H9 (cell line): ENCODE measurements around the gene CHCT1. TPM values are rescaled to one million over a fixed set of nuclear protein-coding genes. Genes with fewer than 3 reads are reported as not detected.

Experiments
- DNase-seq: peaks from one replicate; pipeline ENCODE4 v3.0.0-alpha.2; 2017
- H2AFZ ChIP-seq: one replicate; pipeline ENCODE4 v1.6.1; 2013; ENCODE audit warnings: mild to moderate bottlenecking, low read length, control low read depth, moderate library complexity
- H2AK5ac ChIP-seq: 2 replicates; pipeline ENCODE4 v1.6.1; 2013; ENCODE audit warnings: low read length, control low read depth, mixed read lengths; ENCODE audit not compliant: insufficient read length
- H2BK120ac ChIP-seq: one replicate; pipeline ENCODE4 v1.6.1; 2013; ENCODE audit warnings: low read depth, mild to moderate bottlenecking, low read length, control low read depth, inconsistent platforms; ENCODE audit not compliant: poor library complexity, severe bottlenecking
- H2BK12ac ChIP-seq: 2 replicates; pipeline ENCODE4 v1.6.1; 2013; ENCODE audit warnings: low read length, control low read depth, mixed read lengths, low read depth; ENCODE audit not compliant: insufficient read length
- H2BK15ac ChIP-seq: 2 replicates; pipeline ENCODE4 v1.6.1; 2013; ENCODE audit warnings: low read depth, low read length, control low read depth
- H2BK20ac ChIP-seq: one replicate; pipeline ENCODE4 v1.6.1; 2013; ENCODE audit warnings: low read depth, mild to moderate bottlenecking, low read length, control low read depth, inconsistent platforms; ENCODE audit not compliant: poor library complexity, severe bottlenecking
- H2BK5ac ChIP-seq: 2 replicates; pipeline ENCODE4 v1.6.1; 2013; ENCODE audit warnings: low read length, control low read depth, mixed read lengths; ENCODE audit not compliant: insufficient read length
- H3K14ac ChIP-seq: 2 replicates; pipeline ENCODE4 v1.6.1; 2013; ENCODE audit warnings: low read length, control low read depth; ENCODE audit not compliant: insufficient read depth
- H3K18ac ChIP-seq: 2 replicates; pipeline ENCODE4 v1.6.1; 2013; ENCODE audit warnings: low read depth, mild to moderate bottlenecking, mixed read lengths, low read length, control low read depth; ENCODE audit not compliant: insufficient read length
- H3K23ac ChIP-seq: 2 replicates; pipeline ENCODE4 v1.6.1; 2013; ENCODE audit warnings: low read length, control low read depth, mixed read lengths, low read depth; ENCODE audit not compliant: insufficient read length
- H3K23me2 ChIP-seq: 2 replicates; pipeline ENCODE4 v1.6.1; 2013; ENCODE audit warnings: low read depth, mild to moderate bottlenecking, mixed read lengths, low read length, control low read depth; ENCODE audit not compliant: insufficient read length, poor library complexity, severe bottlenecking
- H3K27ac ChIP-seq: 2 replicates; pipeline ENCODE4 v1.5.1; 2013; ENCODE audit warnings: low read length, control low read depth, mixed read lengths, low read depth; ENCODE audit not compliant: insufficient read length
- H3K27me3 ChIP-seq: 2 replicates; pipeline ENCODE4 v1.6.1; 2013; ENCODE audit warnings: low read length, control low read depth, inconsistent platforms; ENCODE audit not compliant: insufficient read depth
- H3K4ac ChIP-seq: 2 replicates; pipeline ENCODE4 v1.6.1; 2013; ENCODE audit warnings: low read depth, mild to moderate bottlenecking, control low read depth, inconsistent platforms, low read length, moderate library complexity
- H3K4me1 ChIP-seq: 2 replicates; pipeline ENCODE4 v1.6.1; 2013; ENCODE audit warnings: low read length, control low read depth, inconsistent platforms; ENCODE audit not compliant: insufficient read depth
- H3K4me2 ChIP-seq: 2 replicates; pipeline ENCODE4 v1.6.1; 2013; ENCODE audit warnings: low read length, control low read depth, mixed read lengths; ENCODE audit not compliant: insufficient read length, insufficient read depth
- H3K56ac ChIP-seq: 2 replicates; pipeline ENCODE4 v1.6.1; 2013; ENCODE audit warnings: low read depth, mild to moderate bottlenecking, mixed read lengths, low read length, control low read depth; ENCODE audit not compliant: insufficient read length
- H3K79me1 ChIP-seq: 2 replicates; pipeline ENCODE4 v1.6.1; 2013; ENCODE audit warnings: low read depth, mild to moderate bottlenecking, moderate library complexity, low read length, control low read depth, inconsistent platforms; ENCODE audit not compliant: insufficient read depth, poor library complexity, severe bottlenecking
- H3K79me2 ChIP-seq: 2 replicates; pipeline ENCODE4 v1.6.1; 2013; ENCODE audit warnings: low read length, control low read depth, inconsistent platforms; ENCODE audit not compliant: insufficient read depth
- H3K9ac ChIP-seq: 2 replicates; pipeline ENCODE4 v1.6.1; 2013; ENCODE audit warnings: low read length, control low read depth, mixed read lengths; ENCODE audit not compliant: insufficient read length; ENCODE audit errors: extremely low read depth
- H3K9me3 ChIP-seq: one replicate; pipeline ENCODE4 v1.6.1; 2013; ENCODE audit warnings: low read depth, low read length, inconsistent platforms; ENCODE audit not compliant: control insufficient read depth
- H3T11ph ChIP-seq: one replicate; pipeline ENCODE4 v1.6.1; 2013; ENCODE audit warnings: mild to moderate bottlenecking, low read length, control low read depth, inconsistent platforms
- H4K20me1 ChIP-seq: one replicate; pipeline ENCODE4 v1.6.1; 2013; ENCODE audit not compliant: control insufficient read depth, insufficient read length, insufficient read depth
- H4K5ac ChIP-seq: 2 replicates; pipeline ENCODE4 v1.6.1; 2013; ENCODE audit warnings: low read depth, mild to moderate bottlenecking, mixed read lengths, low read length, control low read depth; ENCODE audit not compliant: insufficient read length
- H4K8ac ChIP-seq: replicated peaks from 2 replicates; pipeline ENCODE4 v1.6.1; 2013; ENCODE audit warnings: low read length, control low read depth, mixed read lengths, low read depth; ENCODE audit not compliant: insufficient read length
- H4K91ac ChIP-seq: 2 replicates; pipeline ENCODE4 v1.6.1; 2013; ENCODE audit warnings: low read depth, mild to moderate bottlenecking, moderate library complexity, mixed read lengths, low read length, control low read depth; ENCODE audit not compliant: insufficient read length
- H3K27ac Mint-ChIP-seq, 3 experiments: 2 replicates in 2 of 3; 3 replicates in 1 of 3; pipeline ENCODE4 v1.8.0; 2020 to 2021; ENCODE audit warnings: mixed read lengths in 3 of 3, mild to moderate bottlenecking in 1 of 3, moderate library complexity in 1 of 3
- H3K27me3 Mint-ChIP-seq: 2 replicates; pipeline ENCODE4 v1.8.0; 2021; ENCODE audit warnings: low read depth, mild to moderate bottlenecking, moderate library complexity, mixed read lengths
- H3K36me3 Mint-ChIP-seq, 3 experiments: 2 replicates in 2 of 3; 3 replicates in 1 of 3; pipeline ENCODE4 v1.8.0; 2020 to 2021; ENCODE audit warnings: low read depth in 3 of 3, mixed read lengths in 3 of 3; ENCODE audit not compliant: insufficient read depth in 1 of 3
- H3K4me1 Mint-ChIP-seq, 2 experiments: 2 replicates each; pipeline ENCODE4 v1.8.0; 2020; ENCODE audit warnings: mixed read lengths in 2 of 2
- H3K4me3 Mint-ChIP-seq, 2 experiments: 2 replicates in 1 of 2; 3 replicates in 1 of 2; pipeline ENCODE4 v1.8.0; 2020 to 2021; ENCODE audit warnings: mild to moderate bottlenecking in 2 of 2, mixed read lengths in 2 of 2, moderate library complexity in 1 of 2
- H3K9me3 Mint-ChIP-seq, 2 experiments: 2 replicates in 1 of 2; 3 replicates in 1 of 2; pipeline ENCODE4 v1.8.0; 2020; ENCODE audit warnings: mild to moderate bottlenecking in 2 of 2, mixed read lengths in 2 of 2, moderate library complexity in 1 of 2
- CTCF ChIP-seq: fragments of 200-600 bp; sonication (generic); conservative IDR thresholded peaks from 3 replicates; pipeline ENCODE4 v1.8.0; 2021; ENCODE audit warnings: antibody characterized with exemption, mild to moderate bottlenecking
- WGBS: extraction: QIAGEN DNeasy Blood & Tissue Kit; methylation state at CpG from one replicate; pipeline ENCODE4 v1.1.7; 2013; ENCODE audit warnings: missing lambda C conversion rate, low lambda C conversion rate, mixed read lengths; ENCODE audit not compliant: insufficient read length; ENCODE audit errors: extremely low coverage; 5-methylcytosine and 5-hydroxymethylcytosine counted together
- total RNA-seq: library from RNA; stranded (reverse); gene quantifications from 2 replicates; pipeline ENCODE4 v1.2.1, GENCODE V29; 2021

Gene CHCT1
- total RNA-seq, 1 experiment from 2014 or later, result not detected

DNA sequence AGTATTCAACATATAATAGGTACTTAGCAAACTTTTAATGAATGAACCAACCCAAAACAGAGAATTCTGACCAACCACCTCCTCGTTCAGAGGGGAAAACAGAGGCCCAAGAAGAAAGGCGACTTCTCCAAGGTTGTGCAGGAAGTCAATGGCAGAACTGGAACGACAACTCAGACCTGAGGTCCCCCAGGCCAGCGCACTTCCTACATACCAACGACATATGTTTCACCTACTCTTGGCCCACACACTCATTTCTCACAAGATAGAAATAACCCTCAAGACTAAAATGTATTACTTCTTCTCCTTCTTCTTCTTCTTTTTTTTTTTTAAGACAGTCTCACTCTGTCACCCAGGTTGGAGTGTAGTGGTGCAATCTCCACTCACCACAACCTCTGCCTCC, 14.4 kb downstream of the CHCT1 start:
- Histone ChIP-seq H3K9ac (no peak overlapping the region), H2BK12ac (no peak overlapping the region), H2BK120ac (no peak overlapping the region), H4K91ac (no peak overlapping the region), H4K20me1 (no peaks in the 10 kb centered on the region), H3K56ac (no peak overlapping the region), H2BK20ac (no peak overlapping the region), H3K18ac (no peak overlapping the region), H4K8ac (no peak overlapping the region), H3K79me2 (no peaks in the 10 kb centered on the region), H4K5ac (no peak overlapping the region), H3T11ph (no peak overlapping the region), H3K4me2 (no peak overlapping the region), H3K79me1 (no peaks in the 10 kb centered on the region), H2BK15ac (no peak overlapping the region), H3K23ac (no peak overlapping the region), H3K23me2 (no peaks in the 10 kb centered on the region), H3K27ac (no peak overlapping the region), H3K4ac (no peak overlapping the region), H3K9me3 (no peaks in the 10 kb centered on the region), H2AFZ (no peak overlapping the region), H3K4me1 (no peaks in the 10 kb centered on the region; the same call in 1 of the 2 replicates), H2BK5ac (no peak overlapping the region), H2AK5ac (no peak overlapping the region), H3K27me3 (no peaks in the 10 kb centered on the region), H3K14ac (no peak overlapping the region)
- no peak overlapping the region for H3K27ac Mint-ChIP-seq
- TF ChIP-seq CTCF, result no peak
- peaks cover 5 to 6% of the 10 kb centered on the region in 2 experiments; a peak in 3 of 4 replicates for H3K4me1 Mint-ChIP-seq
- no CpG with 5 or more reads among the region's 5 CpGs for WGBS
- H3K36me3 Mint-ChIP-seq, result peaks cover 8 to 22% (median 8%) of the 10 kb centered on the region in 3 experiments; a peak in 6 of 7 replicates
- peaks cover 24 to 31% of the 10 kb centered on the region in 2 experiments for H3K9me3 Mint-ChIP-seq
- no peak for DNase-seq
- no peak overlapping the region for H3K4me3 Mint-ChIP-seq
- no peaks in the 10 kb centered on the region; the same call in none of the 2 replicates for H3K27me3 Mint-ChIP-seq
